ENCODE results near the gene HELZ. TPM values are rescaled to one million over a fixed set of nuclear protein-coding genes. Genes with fewer than 3 reads are reported as not detected.

HELZ gene
- total RNA-seq, 1 donor from 2014 or later = 34.5 TPM

GRCh38 chr17:67196422-67196821 lies 48.6 kb downstream of the HELZ start:
- no peak for DNase-seq (ENCODE audit: extremely low read depth, low read depth, low spot score)

DNA sequence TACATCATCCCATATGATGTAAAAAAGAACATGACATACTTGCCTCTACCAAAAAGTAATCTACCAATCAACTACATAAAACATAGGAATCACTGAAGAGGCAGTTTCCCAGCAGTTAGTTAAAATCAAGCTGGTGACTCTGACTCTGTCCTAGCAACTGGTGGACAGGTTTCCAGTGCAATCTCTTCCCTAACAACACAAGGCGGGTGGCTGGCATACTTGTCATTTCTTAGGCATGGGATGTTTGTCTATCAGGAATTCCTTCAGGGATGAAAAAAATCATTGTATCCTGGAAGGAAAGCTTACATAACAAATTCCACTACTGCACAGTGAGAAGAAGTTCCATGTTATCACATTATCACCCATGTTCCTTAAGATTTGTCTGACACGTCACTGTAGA lies 50.9 kb downstream of the HELZ start:
- DNase-seq (ENCODE audit: extremely low read depth, low read depth, low spot score) = peak; percentile 9

- no peak for DNase-seq (ENCODE audit: extremely low read depth, low read depth, low spot score)
Measured at GRCh38 chr17:67187927-67188326, 57.1 kb downstream of the HELZ start.

- DNase-seq (ENCODE audit: extremely low read depth, low read depth, low spot score) = no peak
Measured at GRCh38 chr17:67186782-67187181, 58.2 kb downstream of the HELZ start.

DNA sequence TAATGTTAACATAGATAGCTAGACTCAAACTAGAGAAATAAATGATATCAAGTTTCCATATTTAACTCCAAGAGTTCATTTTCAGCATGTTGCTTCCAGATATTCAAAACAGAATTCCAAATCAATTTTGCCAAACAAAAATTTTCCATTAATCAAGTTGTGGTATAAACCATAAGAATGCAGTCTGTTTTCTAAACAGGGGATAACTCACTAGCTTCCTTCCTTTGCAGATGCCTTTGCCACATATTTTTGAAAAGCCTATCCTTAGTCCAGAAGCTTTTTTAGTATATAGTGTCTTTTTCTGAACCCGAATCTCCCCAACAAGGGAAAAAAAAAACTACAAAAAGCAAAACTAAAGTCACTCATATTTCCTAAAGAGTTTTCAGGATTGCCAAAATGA lies 61.5 kb downstream of the HELZ start:
- no peak for DNase-seq (ENCODE audit: extremely low read depth, low read depth, low spot score)

DNA sequence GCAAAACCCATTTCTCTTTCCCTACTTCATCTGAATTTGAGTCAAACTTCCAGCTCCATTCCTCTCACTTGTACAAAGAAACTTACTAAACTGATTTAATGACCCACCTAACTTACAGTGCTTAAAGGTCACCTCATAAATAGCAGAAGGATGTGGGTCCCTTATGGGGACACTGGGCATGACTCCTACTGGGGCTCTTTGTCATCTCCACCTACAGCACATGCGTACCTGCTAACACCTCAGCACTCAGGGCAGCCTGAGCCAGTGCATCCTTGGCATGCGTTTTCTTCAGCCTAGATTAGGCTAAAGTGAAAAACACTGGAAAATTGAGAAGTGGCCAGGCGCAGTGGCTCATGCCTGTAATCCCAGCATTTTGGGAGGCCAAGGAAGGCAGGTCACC lies 63.2 kb downstream of the HELZ start:
- DNase-seq (ENCODE audit: extremely low read depth, low read depth, low spot score) = no peak

- no peak for DNase-seq (ENCODE audit: extremely low read depth, low read depth, low spot score)
Measured at GRCh38 chr17:67180275-67180674, 64.7 kb downstream of the HELZ start.

- DNase-seq (ENCODE audit: extremely low read depth, low read depth, low spot score) = no peak
Measured at GRCh38 chr17:67178555-67178954, 66.4 kb downstream of the HELZ start.

- no peak for DNase-seq (ENCODE audit: extremely low read depth, low read depth, low spot score)
Measured at GRCh38 chr17:67177732-67178131, 67.3 kb downstream of the HELZ start.

- DNase-seq (ENCODE audit: extremely low read depth, low read depth, low spot score) = no peak
Measured at GRCh38 chr17:67174190-67174589, 70.8 kb downstream of the HELZ start.

GRCh38 chr17:67171560-67171959 lies 73.4 kb downstream of the HELZ start:
- DNase-seq (ENCODE audit: extremely low read depth, low read depth, low spot score) = no peak

DNA sequence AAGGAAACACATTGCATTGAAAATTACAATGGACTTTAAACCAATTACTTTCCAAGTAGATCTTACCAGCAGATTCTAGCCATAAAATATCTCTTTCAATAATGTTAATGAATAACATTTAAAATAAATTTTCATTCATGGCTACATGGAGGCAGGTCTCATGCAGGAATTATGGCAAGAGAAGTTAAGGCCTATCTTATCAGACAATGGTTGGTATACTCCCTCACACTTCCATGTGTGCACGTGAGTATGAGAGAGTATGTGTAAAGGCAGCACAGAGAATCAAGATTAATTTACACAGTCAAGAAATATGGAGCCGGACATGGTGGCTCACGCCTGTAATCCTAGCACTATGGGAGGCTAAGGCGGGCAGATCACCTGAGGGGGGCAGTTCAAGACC lies 76.5 kb downstream of the HELZ start:
- DNase-seq (ENCODE audit: extremely low read depth, low read depth, low spot score) = no peak

- no peak for DNase-seq (ENCODE audit: extremely low read depth, low read depth, low spot score)
Measured at GRCh38 chr17:67165201-67165600, 79.8 kb downstream of the HELZ start.

GRCh38 chr17:67164302-67164701 lies 80.7 kb downstream of the HELZ start:
- no peak for DNase-seq (ENCODE audit: extremely low read depth, low read depth, low spot score)

DNA sequence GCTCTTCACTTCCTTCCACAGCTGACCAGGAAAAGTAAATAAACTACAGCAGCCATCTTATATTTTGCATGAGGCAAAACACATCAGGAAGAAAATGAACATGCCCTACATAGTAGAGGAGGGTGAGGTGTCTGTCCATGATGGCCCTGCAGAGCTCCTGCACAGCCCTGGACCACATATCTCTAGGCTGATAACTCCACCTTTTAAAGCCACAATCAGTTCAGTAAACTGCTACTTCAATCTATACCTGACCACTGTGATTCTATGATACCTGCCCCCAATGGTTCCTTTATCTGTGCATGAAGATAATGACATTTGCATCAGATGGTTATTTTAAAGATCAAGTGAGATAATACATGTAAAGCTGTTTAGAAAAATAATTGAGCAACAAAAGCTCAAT lies 82.2 kb downstream of the HELZ start:
- DNase-seq (ENCODE audit: extremely low read depth, low read depth, low spot score) = no peak

DNA sequence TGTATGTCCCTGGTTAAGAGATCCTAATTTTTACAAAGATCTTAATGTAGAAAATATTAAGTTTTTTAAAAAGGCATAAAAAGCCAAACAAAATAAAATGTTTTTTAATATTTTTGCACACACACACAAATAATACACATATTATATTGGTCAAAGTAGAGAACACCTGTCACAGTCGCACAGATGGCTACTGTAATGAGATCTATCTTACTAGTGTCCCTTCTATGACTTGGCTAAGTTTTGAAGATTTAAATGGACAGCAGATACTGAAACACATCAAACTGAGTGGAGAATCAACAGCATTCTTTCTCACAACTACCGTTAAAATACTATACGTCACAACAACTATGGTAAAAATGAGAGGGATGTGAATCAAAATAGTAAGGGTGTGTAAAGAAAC lies 83.4 kb downstream of the HELZ start:
- DNase-seq (ENCODE audit: extremely low read depth, low read depth, low spot score) = no peak

DNA sequence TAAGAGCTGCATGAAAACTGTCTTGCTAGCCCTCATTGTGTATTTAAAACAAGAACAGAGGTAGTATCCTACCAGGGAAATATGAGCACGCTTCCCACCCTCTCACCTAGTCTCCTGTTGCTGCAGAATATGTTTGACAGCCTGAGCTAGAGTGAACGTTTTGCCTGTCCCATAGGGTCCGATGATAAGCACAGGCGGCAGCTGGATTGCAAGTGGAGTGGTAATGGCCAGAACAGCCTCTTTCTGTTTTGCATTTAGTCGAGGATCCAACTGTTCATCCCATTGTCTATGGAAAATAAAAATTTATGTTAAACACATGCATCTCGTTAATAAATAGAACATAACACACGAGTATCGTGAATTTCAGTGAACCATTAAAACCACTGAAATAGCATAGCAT lies 84.2 kb downstream of the HELZ start:
- no peak for DNase-seq (ENCODE audit: extremely low read depth, low read depth, low spot score)

GRCh38 chr17:67157732-67158639 lies 87.0 kb downstream of the HELZ start:
- DNase-seq (ENCODE audit: extremely low read depth, low read depth, low spot score) = no peak

DNA sequence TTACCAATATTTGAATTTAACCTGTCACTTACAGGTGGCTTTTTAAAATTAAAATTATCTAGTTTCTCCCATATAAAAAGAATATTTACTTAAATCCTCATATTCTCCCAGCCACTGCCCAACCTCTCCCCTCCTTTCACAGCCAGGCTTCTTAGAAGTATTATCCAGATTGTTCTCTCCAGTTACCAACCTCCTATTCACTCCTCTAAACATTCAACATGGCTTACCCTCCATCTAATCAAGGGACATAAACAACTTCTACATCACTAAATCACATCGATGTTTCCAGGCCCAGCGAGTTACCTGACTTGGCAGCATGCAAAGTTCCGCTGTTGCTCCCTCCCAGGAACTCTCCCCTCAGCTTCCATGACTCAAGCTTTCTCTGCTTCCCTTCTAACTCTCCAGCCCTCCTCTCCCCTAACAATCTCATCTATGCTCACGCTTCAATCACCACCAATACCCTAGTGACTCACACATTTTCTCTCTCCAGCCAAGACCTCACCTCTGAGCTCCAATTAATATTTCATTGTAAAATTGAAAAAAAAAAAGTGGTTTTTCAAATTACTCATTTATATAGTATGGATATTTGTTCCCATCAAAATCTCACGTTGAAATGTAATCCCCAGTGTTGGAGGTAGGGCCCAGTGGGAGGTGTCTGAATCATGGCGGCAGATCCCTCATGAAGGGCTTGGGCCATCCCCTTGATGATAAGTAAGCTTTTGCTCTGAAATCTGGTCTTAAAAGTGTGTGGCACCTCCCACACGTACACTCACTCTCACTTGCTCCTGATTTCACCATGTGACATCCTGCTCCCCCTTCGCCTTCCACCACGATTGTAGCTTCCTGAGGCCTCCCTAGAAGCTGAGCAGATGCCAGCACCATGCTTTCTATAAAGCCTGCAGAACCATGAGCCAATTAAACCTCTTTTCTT lies 88.5 kb downstream of the HELZ start:
- DNase-seq (ENCODE audit: extremely low read depth, low read depth, low spot score) = peak; percentile 22

DNA sequence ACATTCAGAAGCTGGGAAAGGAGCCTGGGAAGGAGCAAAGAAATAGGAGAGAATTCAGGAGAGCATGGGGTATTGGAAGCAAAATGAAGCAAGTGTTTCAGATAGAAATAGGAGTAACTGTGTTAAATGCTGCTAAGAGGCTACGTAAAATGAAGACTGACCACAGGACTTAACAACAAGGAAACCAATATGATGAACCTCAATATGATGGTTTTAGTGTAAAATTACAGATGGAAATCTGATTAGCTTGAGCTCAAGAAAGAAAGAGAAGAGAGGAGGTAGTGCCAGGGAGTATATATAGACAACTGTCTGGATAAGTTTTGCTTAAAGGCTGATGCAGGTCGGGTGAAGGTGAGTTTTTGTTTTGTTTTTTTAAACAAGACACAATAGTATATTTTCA lies 92.2 kb downstream of the HELZ start:
- no peak for DNase-seq (ENCODE audit: extremely low read depth, low read depth, low spot score)

GRCh38 chr17:67151717-67152116 lies 93.3 kb downstream of the HELZ start:
- DNase-seq (ENCODE audit: extremely low read depth, low read depth, low spot score) = no peak

DNA sequence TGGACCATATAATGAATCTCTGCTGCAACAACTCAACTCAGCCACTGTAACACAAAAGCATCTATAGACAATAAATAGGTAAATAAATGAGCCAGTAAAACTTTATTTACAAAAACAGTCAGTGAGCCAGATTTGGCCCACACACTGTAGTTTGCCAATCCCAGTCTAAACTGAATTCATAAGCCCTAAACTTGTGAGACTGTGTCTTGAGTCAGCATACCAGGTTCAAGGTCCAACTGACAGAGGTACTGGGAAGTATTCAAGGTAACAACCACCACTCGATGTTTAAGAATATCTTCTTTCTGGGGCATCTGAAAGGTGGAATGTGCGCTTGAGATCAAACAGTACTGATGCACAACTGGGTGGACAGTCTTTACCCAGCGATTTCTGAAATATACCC lies 94.2 kb downstream of the HELZ start:
- no peak for DNase-seq (ENCODE audit: extremely low read depth, low read depth, low spot score)

Data from glomerular endothelial cell (primary cell).